BLaER1 (cell line): ENCODE data around the gene ISCU.
"Not testable (repeated sequence)": the region's sequence is repeated elsewhere in the genome, so short reads cannot be mapped to it uniquely, and the experiment has no call there.

Source experiments
- H3K27ac ChIP-seq: shearing (Covaris generic); formaldehyde crosslinking; 2 replicates; pipeline ENCODE4 v1.8.1; 2022
- H3K27me3 ChIP-seq: shearing (Covaris generic); formaldehyde crosslinking; 2 replicates; pipeline ENCODE4 v1.8.1; 2022
- H3K36me3 ChIP-seq: shearing (Covaris generic); formaldehyde crosslinking; 2 replicates; pipeline ENCODE4 v1.8.1; 2022
- H3K4me1 ChIP-seq: shearing (Covaris generic); formaldehyde crosslinking; 2 replicates; pipeline ENCODE4 v1.8.1; 2022
- H3K4me2 ChIP-seq: shearing (Covaris generic); formaldehyde crosslinking; 2 replicates; pipeline ENCODE4 v1.8.1; 2022
- H3K4me3 ChIP-seq: shearing (Covaris generic); formaldehyde crosslinking; 2 replicates; pipeline ENCODE4 v1.8.1; 2022
- H3K9ac ChIP-seq: shearing (Covaris generic); formaldehyde crosslinking; 2 replicates; pipeline ENCODE4 v1.8.1; 2022
- H3K9me3 ChIP-seq: shearing (Covaris generic); formaldehyde crosslinking; 2 replicates; pipeline ENCODE4 v1.8.1; 2022
- H4K20me1 ChIP-seq: shearing (Covaris generic); formaldehyde crosslinking; 2 replicates; pipeline ENCODE4 v1.8.1; 2022
- Cebpa-rat ChIP-seq: shearing (Covaris generic); IDR thresholded peaks from 2 replicates; pipeline ENCODE4 v1.8.1; 2022

ISCU gene

GRCh38 chr12:108614639-108615038, 52.2 kb downstream of the ISCU start:
- peaks cover 80% of the 10 kb centered on the region for H3K4me1 ChIP-seq
- no peak for TF ChIP-seq Cebpa-rat
- H3K36me3 ChIP-seq = no peaks in the 10 kb centered on the region
- no peak overlapping the region for H3K4me2 ChIP-seq
- H4K20me1 ChIP-seq = no peaks in the 10 kb centered on the region
- H3K9me3 ChIP-seq = peaks cover 12% of the 10 kb centered on the region
- no peak overlapping the region for H3K4me3 ChIP-seq
- no peak overlapping the region for H3K9ac ChIP-seq
- H3K27ac ChIP-seq = no peak overlapping the region
- no peaks in the 10 kb centered on the region for H3K27me3 ChIP-seq

GRCh38 chr12:108615918-108616317, 53.5 kb downstream of the ISCU start:
- Histone ChIP-seq H3K36me3 (no peaks in the 10 kb centered on the region), H3K4me1 (peaks cover 67% of the 10 kb centered on the region), H3K4me2 (peak overlapping the region; percentile 63; the same call in 1 of the 2 replicates), H3K9me3 (peaks cover 12% of the 10 kb centered on the region), H3K9ac (no peak overlapping the region), H4K20me1 (no peaks in the 10 kb centered on the region), H3K4me3 (no peak overlapping the region), H3K27me3 (no peaks in the 10 kb centered on the region), H3K27ac (peak overlapping the region; percentile 63)
- no peak for TF ChIP-seq Cebpa-rat

- Histone ChIP-seq H3K9me3 (peaks cover 12% of the 10 kb centered on the region), H3K9ac (no peak overlapping the region), H3K27me3 (no peaks in the 10 kb centered on the region), H3K4me1 (peaks cover 63% of the 10 kb centered on the region), H3K4me2 (peak overlapping the region; percentile 63), H3K4me3 (no peak overlapping the region), H4K20me1 (no peaks in the 10 kb centered on the region), H3K36me3 (no peaks in the 10 kb centered on the region), H3K27ac (peak overlapping the region; percentile 63)
- TF ChIP-seq Cebpa-rat = no peak
Observed at GRCh38 chr12:108616359-108616758, 54.0 kb downstream of the ISCU start.

GRCh38 chr12:108616941-108617858, 54.8 kb downstream of the ISCU start:
- Histone ChIP-seq H3K4me1 (peaks cover 60% of the 10 kb centered on the region), H3K27ac (peak overlapping the region; percentile 63), H3K9ac (no peak overlapping the region), H3K4me2 (peak overlapping the region; percentile 63), H4K20me1 (no peaks in the 10 kb centered on the region), H3K36me3 (no peaks in the 10 kb centered on the region), H3K4me3 (no peak overlapping the region), H3K9me3 (peaks cover 12% of the 10 kb centered on the region), H3K27me3 (no peaks in the 10 kb centered on the region)
- no peak for TF ChIP-seq Cebpa-rat

- no peak overlapping the region for H3K27ac ChIP-seq
- no peak overlapping the region for H3K4me3 ChIP-seq
- no peaks in the 10 kb centered on the region for H4K20me1 ChIP-seq
- no peaks in the 10 kb centered on the region for H3K36me3 ChIP-seq
- peaks cover 16% of the 10 kb centered on the region for H3K9me3 ChIP-seq
- no peaks in the 10 kb centered on the region for H3K27me3 ChIP-seq
- peak overlapping the region; percentile 63 for H3K4me2 ChIP-seq
- H3K9ac ChIP-seq = no peak overlapping the region
- peaks cover 56% of the 10 kb centered on the region for H3K4me1 ChIP-seq
- TF ChIP-seq Cebpa-rat = no peak
Observed at GRCh38 chr12:108618079-108618952, 55.9 kb downstream of the ISCU start.

GRCh38 chr12:108618953-108619274, 56.5 kb downstream of the ISCU start:
- H3K4me1 ChIP-seq = peaks cover 50% of the 10 kb centered on the region
- not testable (repeated sequence) for H3K9ac ChIP-seq, H3K4me2 ChIP-seq, H3K36me3 ChIP-seq, H3K4me3 ChIP-seq, H3K27me3 ChIP-seq, H4K20me1 ChIP-seq, H3K27ac ChIP-seq
- H3K9me3 ChIP-seq = peaks cover 18% of the 10 kb centered on the region
